ENCODE measurements around the gene C1R.
"Not testable (repeated sequence)": the region's sequence is repeated elsewhere in the genome, so short reads cannot be mapped to it uniquely, and the experiment has no call there.

Gene C1R

DNA sequence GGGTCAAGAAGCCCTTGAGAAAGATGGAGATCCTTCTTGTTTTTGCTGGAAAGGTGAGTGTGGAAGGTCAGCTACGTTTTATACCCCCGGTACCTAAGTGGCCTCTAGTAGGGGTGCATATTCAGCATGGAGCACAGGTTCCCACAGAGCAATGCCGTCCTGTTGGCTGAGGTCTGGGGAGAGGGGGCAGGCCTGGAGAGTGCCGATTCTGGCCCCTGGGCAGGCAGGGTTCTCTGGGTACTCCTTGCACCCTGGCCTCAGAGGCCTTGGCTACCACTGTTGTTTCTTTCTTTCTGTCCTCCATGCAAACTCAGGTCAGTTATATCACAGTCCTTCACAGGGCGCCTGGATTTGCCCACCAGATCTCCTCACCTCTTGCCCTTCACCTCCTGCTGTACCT is 27.9 kb upstream of the C1R start:
- no peak for DNase-seq (ENCODE audit: low read depth in 2 of 2)

DNA sequence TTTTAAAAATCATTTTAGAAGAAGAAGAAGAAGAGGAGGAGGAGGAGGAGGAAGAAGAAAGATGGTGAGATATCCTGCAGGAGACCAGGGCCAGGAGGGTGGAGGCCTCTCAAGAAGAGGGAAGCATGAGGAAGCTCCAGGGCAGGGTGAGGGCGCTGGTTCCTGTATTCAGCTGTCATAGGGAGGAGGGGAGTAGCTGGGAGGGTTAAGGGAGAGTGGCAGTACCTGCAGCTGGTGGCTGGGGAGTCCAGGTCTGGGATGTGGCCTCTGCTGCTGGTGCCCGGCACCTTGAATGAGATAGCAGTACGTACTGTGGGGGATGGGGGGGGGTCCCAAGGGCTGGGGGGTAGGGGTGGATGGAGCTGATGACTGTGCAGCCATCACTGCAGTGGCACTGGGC is 26.6 kb upstream of the C1R start:
- no peak for DNase-seq (ENCODE audit: low read depth in 2 of 2)

DNA sequence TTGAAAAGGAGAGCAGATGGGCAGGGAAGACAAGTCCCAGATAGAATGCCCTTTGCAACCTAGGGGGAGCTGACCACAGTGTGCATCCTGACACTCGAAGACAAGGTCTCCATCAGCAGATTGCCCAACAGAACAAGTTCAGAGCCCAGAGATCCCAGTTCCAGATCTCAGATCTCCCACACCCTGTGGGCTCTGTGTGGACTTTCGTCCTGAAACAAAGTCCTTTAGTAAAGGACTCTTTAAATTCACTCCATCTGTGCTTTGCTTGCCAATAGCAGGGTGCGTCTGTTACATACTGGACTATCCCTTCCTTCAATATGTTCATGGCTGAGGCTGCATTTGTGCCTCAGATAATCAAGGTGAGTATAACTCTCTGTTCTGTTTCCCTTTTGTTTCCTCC is 25.4 kb upstream of the C1R start:
- no peak for DNase-seq (ENCODE audit: low read depth in 2 of 2)

DNA sequence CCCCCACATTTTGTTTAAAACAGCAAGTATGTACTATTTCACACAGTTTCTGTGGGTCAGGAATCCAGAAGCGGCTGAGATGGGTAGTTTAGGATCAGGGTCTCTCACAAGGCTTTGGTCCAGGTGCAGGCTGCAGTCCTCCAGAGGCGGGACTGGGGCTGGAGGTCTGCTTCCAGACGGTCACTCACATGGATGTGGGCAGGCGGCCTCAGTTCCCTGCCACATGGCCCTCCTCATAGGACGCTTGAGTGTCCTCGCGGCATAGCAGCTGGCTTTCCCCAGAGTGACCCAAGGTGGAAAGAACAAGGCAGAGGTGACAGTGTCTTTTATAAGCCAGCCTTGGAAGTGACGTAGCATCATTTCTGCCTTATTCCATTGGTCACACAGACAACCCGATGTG is 24.7 kb upstream of the C1R start:
- DNase-seq (ENCODE audit: low read depth in 2 of 2) = no peak

DNA sequence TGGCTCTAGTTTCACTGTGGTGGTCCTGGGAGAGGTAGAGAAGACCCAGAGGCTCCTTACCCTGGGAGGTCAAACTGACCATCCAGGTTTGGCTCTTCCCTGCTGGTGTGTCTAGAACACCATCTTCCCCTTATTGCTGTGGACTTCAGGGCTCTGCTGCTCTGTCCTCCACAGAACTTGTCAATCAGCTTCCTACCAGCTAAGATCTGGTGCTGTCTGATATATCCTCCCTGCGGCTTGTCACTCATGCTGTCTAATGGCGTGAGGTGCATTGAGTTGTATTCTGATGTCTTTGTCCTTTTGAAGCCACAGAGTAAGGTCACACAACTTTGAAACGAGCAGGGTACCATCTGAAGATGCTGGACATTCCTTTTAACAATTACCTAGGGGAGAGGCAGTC is 24.0 kb upstream of the C1R start:
- no peak for DNase-seq (ENCODE audit: low read depth in 2 of 2)

DNA sequence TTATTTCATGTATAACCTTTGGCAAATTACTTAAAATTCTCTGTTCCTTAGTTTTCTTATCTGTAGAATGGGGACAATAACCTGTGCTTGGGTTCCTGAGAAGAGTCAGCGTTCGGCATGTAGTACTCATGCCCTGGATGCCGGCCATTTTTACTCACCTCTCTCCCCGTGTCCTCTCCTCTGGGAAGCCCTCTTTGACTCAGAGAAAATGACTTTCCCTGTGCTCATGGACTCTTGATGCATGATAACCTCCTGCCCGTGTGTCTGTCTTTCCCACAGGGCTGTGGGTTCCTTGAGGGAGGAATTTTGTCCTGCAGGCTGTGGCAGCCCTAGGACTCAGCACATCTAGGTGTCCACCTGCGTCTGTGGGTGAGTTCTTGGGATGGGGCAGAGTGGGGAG is 22.6 kb upstream of the C1R start:
- no peak for DNase-seq (ENCODE audit: low read depth in 2 of 2)

DNA sequence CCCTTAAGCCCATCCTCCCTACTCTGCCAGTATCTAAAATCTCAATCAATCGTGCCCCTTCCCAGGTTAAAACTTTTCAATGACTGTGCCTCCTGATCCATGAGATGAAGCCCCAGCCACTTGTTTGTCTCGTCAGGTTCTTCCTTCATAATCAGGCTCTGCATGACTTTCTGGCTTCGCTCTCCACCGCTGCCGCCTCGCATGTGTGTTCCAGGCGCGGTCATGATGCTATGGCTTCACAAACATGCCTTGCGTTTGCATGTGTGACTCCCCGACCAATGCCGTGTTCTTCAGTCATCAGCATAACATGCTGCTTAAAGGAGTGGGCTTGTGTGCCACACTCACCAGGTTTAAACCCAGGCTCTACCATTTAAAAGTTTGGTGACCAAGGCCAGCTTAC is 21.8 kb upstream of the C1R start:
- DNase-seq (ENCODE audit: low read depth in 2 of 2) = no peak

DNA sequence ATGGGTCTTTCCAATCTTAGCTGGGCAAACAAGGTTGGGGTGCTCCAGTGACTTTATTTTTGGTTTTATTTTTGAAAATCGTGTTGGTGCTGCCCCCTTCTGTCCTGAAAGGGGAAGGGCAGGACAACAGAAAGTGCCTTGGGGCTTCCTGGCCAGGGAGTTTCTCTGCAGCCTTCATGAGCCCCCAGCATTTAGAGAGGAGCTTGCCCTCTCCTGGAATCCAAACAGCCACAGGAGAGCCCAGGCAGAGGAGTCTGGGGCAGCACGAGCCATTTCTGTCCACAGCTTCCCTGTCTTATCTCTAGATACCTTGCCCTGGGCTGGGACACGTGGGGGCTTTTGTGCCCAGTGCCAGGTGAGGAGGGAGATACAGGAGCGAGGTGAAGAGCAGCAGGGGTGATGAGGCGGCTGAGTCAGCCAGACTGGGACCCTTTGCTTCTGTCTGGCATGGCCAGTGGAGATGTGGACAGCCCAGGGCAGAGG is 21.2 kb upstream of the C1R start:
- DNase-seq (ENCODE audit: low read depth in 2 of 2) = no peak

DNA sequence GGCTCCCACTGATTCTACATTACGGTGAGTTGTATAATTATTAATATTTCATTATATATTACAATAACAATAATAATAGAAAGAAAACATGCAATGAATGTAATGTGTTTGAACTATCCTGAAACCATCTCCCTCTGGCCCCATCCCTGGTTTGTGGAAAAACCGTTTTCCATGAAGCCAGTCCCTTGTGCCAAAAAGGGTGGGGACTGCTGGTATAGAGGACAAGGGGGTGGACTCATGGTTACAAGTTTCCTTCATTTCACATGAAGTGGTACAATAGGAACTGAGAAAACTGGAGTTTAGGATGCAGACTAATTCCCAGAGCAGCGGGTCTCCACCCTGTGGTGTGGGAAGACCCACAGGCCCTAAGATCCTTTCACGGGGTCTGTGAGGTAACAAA is 19.8 kb upstream of the C1R start:
- no peak for DNase-seq (ENCODE audit: low read depth in 2 of 2)

DNA sequence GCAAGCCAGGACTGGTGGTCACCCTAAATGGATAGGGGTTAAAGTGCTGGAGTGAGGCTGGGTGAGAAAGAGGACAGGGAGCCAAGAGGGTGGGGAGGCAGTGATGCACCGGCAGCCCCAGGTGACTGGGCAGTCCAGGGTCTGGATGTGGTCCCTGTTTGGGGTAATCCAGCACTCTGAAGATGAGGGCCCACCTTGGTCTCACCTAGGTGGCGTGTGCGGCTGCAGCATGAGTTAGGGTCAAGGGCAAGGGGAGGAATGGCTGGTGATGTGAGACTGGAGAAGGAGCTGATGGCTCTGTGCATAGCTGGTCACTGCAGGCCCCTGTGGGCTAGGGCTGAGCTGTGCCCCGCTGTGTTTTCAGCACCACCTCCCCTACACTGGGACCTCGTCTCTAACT is 18.4 kb upstream of the C1R start:
- no peak for DNase-seq (ENCODE audit: low read depth in 2 of 2)

DNA sequence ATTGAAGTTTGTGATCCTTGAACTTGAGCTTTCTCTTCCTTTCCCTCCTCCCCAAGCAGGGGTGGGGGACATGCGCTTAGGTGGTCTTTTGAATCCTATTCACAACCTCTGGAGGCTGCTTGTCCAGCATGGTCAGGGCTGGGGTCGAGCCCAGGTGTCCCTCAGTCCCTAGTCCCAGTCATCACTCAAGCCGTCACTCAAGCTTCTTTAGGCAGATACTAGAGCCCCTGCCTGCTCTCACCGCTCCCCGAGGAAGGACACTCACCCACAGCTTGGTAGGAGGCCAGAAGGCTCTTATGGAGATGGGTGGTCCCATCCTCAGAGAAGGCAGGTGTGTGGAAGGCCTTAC is 17.3 kb upstream of the C1R start:
- DNase-seq (ENCODE audit: low read depth in 2 of 2) = no peak

DNA sequence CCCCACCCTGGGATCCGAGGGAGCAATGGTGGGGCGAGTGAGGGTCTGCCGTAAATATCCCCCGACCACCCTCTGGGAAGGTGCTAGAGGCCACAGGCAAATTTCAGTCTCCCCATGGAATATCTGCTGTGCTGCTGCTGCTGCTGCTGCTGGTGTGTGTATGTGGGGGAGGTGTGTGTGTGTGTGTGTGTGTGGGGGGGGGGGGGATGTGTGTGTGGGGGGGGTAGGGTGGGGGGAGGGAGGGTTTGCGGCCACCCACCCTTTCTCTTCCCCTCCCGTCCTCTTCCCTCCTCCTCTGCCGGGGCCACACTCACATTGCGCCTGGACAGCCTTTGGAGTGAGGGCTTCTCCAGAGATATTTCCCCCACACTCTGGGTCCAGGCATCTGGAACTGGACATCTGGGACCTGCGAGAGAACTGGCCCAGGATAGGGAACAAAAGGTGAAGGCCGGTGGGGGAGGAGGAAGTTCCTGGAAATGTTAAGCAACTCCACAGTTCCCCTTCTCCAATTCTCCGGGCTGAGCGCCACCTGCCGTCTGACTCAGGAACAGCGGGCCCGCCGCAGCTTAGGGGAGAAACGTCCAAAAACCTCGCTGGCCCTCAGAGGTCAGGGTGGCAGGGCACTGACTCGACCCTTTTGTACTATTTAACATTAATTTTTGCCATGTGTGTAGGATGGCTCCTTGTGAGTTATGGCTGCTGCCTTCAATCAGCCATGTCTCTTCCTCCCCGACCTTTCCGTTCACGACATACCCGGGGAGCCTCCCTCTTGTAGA is 16.7 kb upstream of the C1R start, which contains the start of gene C1RL:
TSS of gene C1RL (minus strand) at position 419 of the 776 bp plus-strand sequence. CDS start at position 385, 34 bp downstream.
- peak; percentile 84 for DNase-seq (ENCODE audit: low read depth in 2 of 2)

DNA sequence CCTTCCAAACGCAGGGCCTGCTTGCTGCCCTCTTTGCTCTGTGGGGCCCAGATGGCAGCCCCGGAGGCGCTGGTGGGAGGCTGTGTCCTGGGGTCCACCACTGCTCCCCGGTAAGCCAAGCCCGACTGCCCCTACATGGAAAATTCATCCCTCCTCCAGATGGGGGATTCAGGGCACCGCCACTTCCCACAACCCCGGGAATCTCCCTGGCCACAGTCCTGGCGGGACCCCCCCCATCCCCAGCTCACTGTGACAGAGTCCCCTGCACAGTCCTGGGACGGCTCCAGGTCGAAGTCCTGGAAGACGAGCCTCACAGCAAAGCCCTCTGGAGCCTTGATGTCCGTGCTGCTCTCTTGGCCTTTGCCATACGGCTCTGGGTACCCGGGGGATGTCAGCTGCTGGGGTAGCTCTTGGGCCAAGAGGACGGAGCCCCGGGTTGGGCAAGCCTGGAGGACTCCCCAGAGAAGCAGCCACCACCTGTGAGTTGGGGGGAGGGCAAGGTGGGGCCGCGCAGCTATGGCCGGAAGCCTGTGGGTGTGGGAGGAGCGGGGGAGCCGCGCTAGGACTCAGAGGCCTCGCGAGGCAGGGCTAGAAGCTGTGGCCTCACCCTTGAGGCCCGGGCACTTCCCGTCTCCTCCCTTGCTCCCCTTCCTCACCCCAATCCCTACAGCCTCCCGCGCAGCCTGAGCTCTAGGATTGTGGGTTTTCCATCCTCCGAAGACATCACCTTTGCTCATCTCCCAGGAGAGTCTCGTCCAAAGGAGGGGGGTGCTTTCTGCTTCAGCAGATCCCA is 16.0 kb upstream of the C1R start:
- DNase-seq (ENCODE audit: low read depth in 2 of 2) = peak; percentile 53 to 70

DNA sequence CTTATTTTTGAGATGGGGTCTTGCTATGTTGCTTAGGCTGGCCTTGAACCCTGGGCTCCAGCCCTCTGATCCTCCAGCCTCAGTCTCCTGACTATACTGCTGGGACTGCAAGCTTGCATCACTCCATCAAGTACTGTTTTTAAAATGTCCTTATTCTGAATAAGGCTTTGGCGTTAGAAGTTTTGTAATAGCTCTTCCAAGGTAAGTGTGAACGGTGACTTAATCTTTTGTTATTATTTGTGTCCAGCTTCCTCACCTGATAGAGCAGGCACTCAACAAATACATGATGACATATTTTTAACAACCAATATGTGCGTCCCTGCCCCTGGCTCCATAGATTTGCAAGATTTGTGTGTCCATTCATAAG is 15.4 kb upstream of the C1R start:
- DNase-seq (ENCODE audit: low read depth in 2 of 2) = no peak

DNA sequence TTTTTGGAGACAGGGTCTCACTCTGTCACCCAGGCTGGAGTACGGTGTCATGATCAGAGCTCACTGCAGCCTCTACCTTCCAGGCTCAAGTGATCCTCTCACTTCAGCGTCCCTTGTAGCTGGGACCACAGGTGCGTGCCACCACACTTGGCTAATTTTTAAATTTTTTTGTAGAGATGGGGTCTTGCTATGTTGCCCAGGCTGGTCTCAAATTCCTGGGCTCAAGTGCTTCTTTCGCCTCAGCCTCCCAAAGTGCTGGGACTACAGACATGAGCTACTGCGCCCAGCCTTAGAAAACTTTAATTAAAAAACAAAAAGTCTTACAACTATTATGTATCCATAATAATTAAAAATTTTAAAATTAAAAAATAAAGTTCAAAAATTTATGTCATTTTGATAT is 14.9 kb upstream of the C1R start:
- not testable (repeated sequence) for DNase-seq (ENCODE audit: low read depth in 2 of 2)

DNA sequence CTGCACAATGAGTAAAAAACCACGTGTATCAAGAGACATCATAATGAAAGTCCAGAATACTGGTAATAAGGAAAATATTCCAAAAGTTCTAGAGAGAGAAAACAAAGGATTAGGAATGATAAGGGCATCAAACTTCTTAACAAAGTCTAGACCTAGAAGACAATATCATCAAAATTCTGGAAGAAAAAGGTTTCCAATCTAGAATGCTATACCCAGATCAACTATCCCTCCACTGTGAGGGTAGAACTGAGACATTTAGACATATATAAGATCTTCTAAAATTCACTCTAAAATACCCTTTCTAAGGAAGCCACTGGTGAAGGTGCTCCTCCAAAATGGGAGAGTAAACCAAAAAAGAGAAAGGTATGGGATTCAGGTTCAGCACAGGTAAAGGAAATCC is 13.8 kb upstream of the C1R start:
- DNase-seq (ENCODE audit: low read depth in 2 of 2) = no peak

DNA sequence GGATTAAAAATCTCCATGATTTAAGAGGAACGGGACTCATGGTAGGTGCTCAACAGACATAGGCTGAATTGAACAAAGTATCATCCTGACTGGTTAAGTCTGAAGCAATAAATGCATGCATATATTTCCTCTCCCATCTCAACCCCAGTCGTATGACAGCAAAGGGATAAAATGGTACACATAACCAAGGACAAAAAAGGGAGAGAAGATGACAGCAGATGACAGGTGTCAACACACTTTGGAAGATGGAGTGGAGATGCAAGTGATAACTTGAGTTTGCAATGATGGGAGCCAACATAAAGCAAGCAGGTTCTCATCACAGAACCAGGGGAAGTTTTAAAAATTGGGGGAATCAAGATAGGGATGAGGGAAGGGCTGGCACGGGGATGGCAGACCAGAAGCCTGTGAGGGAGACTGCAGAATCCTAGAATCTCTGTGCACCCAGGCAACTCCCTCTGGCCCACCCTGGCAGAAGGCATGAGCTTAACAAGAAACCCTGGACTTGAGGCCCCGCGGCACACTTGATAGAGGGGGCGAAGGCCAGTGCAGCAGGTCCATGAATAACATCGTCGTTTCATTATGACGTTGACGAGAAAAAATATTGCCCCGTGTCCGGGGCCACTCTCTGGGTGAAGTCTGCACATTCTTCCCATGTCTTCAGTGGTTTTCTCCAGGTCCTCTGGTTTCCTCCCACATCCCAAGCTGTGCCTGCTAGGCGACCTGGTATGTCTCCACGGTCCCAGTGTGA is 11.8 kb upstream of the C1R start:
- DNase-seq (ENCODE audit: low read depth in 2 of 2) = no peak

DNA sequence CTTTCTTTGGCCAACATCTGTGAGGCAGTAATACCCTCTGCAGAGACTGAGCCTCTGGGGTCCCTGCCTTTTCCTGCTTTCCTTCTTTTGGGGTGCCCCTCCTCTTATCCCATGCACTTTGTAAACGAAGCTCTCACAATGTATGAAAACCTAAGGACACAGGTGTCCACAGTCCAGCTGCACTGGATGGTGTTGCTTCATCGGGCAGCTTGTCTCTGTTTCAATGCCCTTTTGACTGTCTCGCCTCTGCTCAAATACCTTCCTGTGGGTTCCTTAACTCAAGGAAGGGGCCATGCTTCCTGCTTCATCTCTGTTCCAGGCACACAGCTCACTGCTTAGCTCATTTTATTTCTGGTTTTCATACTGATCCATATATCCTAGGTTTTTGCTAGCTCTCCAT is 10.3 kb upstream of the C1R start:
- DNase-seq (ENCODE audit: low read depth in 2 of 2) = no peak

DNA sequence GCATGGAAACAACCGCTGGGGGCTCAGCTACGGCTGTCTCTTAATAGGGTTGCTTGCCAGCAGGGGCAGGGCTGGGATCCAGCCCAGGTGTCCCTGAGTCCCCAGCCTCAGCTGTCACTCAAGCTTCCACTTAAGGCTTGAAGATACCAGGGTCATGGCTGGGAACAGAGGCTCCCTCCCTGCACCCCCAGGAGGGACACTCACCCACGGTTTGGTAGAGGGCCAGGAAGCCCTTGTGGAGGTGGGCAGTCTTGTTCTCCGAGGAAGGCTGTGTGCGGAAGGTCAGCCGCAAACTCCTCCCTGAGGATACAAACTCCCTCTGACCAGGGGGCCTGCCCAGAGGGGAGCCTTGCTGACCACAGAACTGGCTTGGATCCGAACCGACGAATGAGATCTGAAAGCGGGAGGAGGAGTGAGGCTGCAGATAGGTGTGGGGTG is 9.5 kb upstream of the C1R start:
- no peak for DNase-seq (ENCODE audit: low read depth in 2 of 2)

DNA sequence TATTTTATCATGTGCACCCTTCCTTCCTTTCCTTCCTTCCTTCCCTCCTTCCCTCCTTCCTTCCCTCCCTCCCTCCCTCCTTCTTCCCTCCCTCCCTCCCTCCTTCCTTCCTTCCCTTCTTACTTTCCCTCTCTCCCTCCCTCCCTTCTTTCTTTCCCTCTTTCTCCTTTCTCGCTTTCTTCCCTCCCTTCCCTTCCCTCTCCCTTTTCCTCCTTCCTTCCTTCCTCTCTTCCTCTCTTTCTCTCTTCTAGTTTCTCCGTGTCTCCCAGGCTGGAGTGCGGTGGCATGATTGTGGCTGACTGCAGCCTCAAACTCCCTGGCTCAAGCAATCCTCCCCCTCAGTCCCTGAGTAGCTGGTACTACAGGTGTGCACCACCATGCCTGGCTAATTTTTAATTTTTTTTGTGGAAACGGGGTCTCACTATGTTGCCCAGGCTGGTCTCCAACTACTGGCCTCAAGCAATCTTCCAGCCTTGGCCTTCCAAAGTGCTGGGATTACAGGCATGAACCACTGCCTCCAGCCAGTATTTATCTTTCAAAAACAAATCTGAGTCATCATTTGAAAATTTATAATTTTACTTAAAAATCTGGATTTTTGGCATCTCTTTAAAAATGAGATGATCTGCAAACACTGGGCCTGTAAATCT is 8.9 kb upstream of the C1R start:
- DNase-seq (ENCODE audit: low read depth in 2 of 2) = no peak

DNA sequence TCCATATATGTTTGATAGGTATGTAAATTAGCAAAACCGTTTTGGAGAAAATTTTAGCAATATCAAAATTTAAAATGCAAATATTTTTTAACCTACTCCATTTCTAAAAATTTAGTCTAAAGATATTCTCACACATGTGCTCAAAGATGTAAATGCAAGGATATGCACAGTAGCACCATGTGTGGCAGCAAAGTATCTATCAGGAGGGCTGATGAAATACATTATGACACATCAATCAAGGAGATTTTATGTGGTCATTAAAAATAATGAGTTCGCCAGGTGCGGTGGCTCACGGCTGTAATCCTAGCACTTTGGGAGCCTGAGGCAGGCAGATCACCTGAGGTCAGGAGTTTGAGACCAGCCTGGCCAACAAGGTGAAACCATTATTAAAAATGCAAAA is 8.0 kb upstream of the C1R start:
- DNase-seq (ENCODE audit: low read depth in 2 of 2) = no peak
